ENCODE measurements around the gene C1QC. TPM values are rescaled to one million over a fixed set of nuclear protein-coding genes. Genes with fewer than 3 reads are reported as not detected.

C1QC gene
- total RNA-seq: not detected

GRCh38 chr1:22643381-22643780, at the start of gene C1QC:
TSS of gene C1QC (plus strand) at chr1:22643633. CDS start at chr1:22644024, 391 bp downstream.
- Mint-ChIP-seq H3K9me3 (no peaks in the 10 kb centered on the region), H3K4me1 (ENCODE audit: low read depth in 2 of 2) (no peaks in the 10 kb centered on the region), H3K4me3 (no peak within 1 kb of the TSS), H3K27me3 (peaks cover 8 to 9% of the 10 kb centered on the region in 2 donors), H3K27ac (no peak within 1 kb of the TSS), H3K36me3 (no peaks in the 10 kb centered on the region)
- DNase-seq (ENCODE audit: low spot score) (no peak), ATAC-seq (no peak)

GRCh38 chr1:22594396-22594795, 49.0 kb upstream of the C1QC start:
- no peaks in the 10 kb centered on the region for H3K36me3 Mint-ChIP-seq

GRCh38 chr1:22595108-22595507, 48.3 kb upstream of the C1QC start:
- no peaks in the 10 kb centered on the region for H3K4me1 Mint-ChIP-seq (ENCODE audit: low read depth in 2 of 2)
- H3K36me3 Mint-ChIP-seq: no peaks in the 10 kb centered on the region
- H3K27me3 Mint-ChIP-seq: peaks cover 21 to 28% of the 10 kb centered on the region in 2 donors
- H3K27ac Mint-ChIP-seq: no peak overlapping the region
- no peak overlapping the region for H3K4me3 Mint-ChIP-seq
- DNase-seq (ENCODE audit: low spot score): no peak
- ATAC-seq: no peak
- no peaks in the 10 kb centered on the region for H3K9me3 Mint-ChIP-seq

More at GRCh38 chr1:22594396-22594795, 49.0 kb upstream of the C1QC start:
- no peaks in the 10 kb centered on the region for H3K4me1 Mint-ChIP-seq (ENCODE audit: low read depth in 2 of 2)
- ATAC-seq: no peak
- no peak for DNase-seq (ENCODE audit: low spot score)
- peaks cover 24 to 31% of the 10 kb centered on the region in 2 donors for H3K27me3 Mint-ChIP-seq
- H3K27ac Mint-ChIP-seq: no peak overlapping the region
- H3K4me3 Mint-ChIP-seq: no peak overlapping the region
- H3K9me3 Mint-ChIP-seq: no peaks in the 10 kb centered on the region

GRCh38 chr1:22597301-22597965, 46.0 kb upstream of the C1QC start:
- no peak overlapping the region for H3K4me3 Mint-ChIP-seq
- no peak for DNase-seq (ENCODE audit: low spot score)

GRCh38 chr1:22597996-22598395, 45.4 kb upstream of the C1QC start:
- H3K4me1 Mint-ChIP-seq (ENCODE audit: low read depth in 2 of 2): no peaks in the 10 kb centered on the region

More at GRCh38 chr1:22597301-22597965, 46.0 kb upstream of the C1QC start:
- Mint-ChIP-seq H3K4me1 (ENCODE audit: low read depth in 2 of 2) (no peaks in the 10 kb centered on the region), H3K27me3 (peaks cover 5 to 10% of the 10 kb centered on the region in 2 donors), H3K27ac (no peak overlapping the region), H3K9me3 (no peaks in the 10 kb centered on the region), H3K36me3 (no peaks in the 10 kb centered on the region)
- ATAC-seq: no peak

GRCh38 chr1:22598736-22599135, 44.7 kb upstream of the C1QC start:
- Mint-ChIP-seq H3K36me3 (no peaks in the 10 kb centered on the region), H3K4me3 (no peak overlapping the region), H3K9me3 (no peaks in the 10 kb centered on the region), H3K27ac (no peak overlapping the region), H3K4me1 (ENCODE audit: low read depth in 2 of 2) (no peaks in the 10 kb centered on the region), H3K27me3 (peaks cover 5 to 12% of the 10 kb centered on the region in 2 donors)
- peak; percentile 60 for DNase-seq (ENCODE audit: low spot score)
- no peak for ATAC-seq

More at GRCh38 chr1:22597996-22598395, 45.4 kb upstream of the C1QC start:
- no peak for ATAC-seq
- DNase-seq (ENCODE audit: low spot score): no peak
- Mint-ChIP-seq H3K27ac (no peak overlapping the region), H3K27me3 (peaks cover 5 to 8% of the 10 kb centered on the region in 2 donors), H3K36me3 (no peaks in the 10 kb centered on the region), H3K4me3 (no peak overlapping the region), H3K9me3 (no peaks in the 10 kb centered on the region)

DNA sequence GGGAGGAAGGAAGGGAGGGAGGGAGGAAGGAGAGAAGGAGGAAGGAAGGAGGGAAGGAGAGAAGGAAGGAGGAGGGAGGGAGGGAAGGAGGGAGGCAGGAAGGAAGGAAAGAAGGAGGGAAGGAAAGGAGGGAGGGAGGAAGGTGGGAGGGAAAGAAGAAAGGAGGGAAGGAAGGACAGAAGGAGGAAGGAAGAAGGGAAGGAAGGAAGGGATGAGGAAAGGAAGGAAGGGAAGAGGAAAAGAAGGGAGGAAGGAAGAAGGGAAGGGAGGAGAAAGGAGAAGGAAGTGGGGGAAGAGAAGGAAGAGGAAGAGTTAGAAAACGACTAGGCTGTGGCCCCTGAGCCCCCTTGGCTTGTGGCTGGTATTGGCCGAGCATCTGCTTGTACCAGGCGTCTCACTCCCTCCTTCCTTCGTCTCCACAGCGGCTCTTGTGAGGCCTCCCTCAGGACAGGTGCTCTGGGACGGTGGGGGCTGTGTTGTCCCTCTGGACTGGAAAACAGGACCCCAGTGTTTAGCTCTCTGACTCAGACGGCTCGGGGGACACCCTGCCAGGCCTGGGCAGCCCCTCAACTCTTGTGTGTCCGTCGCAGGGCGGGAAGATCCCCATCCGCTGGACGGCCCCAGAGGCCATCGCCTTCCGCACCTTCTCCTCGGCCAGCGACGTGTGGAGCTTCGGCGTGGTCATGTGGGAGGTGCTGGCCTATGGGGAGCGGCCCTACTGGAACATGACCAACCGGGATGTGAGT, 43.2 kb upstream of the C1QC start:
- Mint-ChIP-seq H3K4me3 (no peak overlapping the region), H3K27ac (no peak overlapping the region), H3K36me3 (no peaks in the 10 kb centered on the region), H3K4me1 (ENCODE audit: low read depth in 2 of 2) (no peaks in the 10 kb centered on the region), H3K9me3 (no peaks in the 10 kb centered on the region), H3K27me3 (peaks cover 14 to 17% of the 10 kb centered on the region in 2 donors)
- DNase-seq (ENCODE audit: low spot score) (no peak), ATAC-seq (peak; percentile 3 to 13)

- no peaks in the 10 kb centered on the region for H3K4me1 Mint-ChIP-seq (ENCODE audit: low read depth in 2 of 2)
Observed at GRCh38 chr1:22600817-22601605, 42.4 kb upstream of the C1QC start.

DNA sequence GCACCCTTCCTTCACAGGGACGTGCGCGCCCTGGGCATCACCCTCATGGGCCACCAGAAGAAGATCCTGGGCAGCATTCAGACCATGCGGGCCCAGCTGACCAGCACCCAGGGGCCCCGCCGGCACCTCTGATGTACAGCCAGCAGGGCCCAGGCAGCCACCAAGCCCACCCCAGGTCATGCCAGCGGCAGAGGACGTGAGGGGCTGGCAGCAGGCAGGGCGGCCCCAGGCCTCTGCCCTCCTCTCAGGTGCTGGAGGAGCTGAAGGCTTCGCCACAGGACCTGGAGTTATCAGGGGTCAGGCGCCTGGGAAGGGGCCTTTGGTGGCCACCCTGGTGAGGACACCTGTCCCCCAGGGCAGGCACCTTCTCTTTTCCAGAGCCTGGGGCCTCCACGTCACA, 41.8 kb upstream of the C1QC start:
- H3K9me3 Mint-ChIP-seq: no peaks in the 10 kb centered on the region
- no peak overlapping the region for H3K27ac Mint-ChIP-seq
- ATAC-seq (peak in 1 of 2 donors; percentile 22), DNase-seq (ENCODE audit: low spot score) (peak; percentile 54)
- H3K4me3 Mint-ChIP-seq: no peak overlapping the region
- H3K36me3 Mint-ChIP-seq: no peaks in the 10 kb centered on the region
- H3K27me3 Mint-ChIP-seq: peaks cover 18 to 23% of the 10 kb centered on the region in 2 donors
- no peaks in the 10 kb centered on the region for H3K4me1 Mint-ChIP-seq (ENCODE audit: low read depth in 2 of 2)

More at GRCh38 chr1:22600817-22601605, 42.4 kb upstream of the C1QC start:
- no peaks in the 10 kb centered on the region for H3K36me3 Mint-ChIP-seq
- no peak overlapping the region for H3K4me3 Mint-ChIP-seq
- peak in 1 of 2 donors; percentile 22 for ATAC-seq
- no peak overlapping the region for H3K27ac Mint-ChIP-seq
- peaks cover 17 to 18% of the 10 kb centered on the region in 2 donors for H3K27me3 Mint-ChIP-seq
- H3K9me3 Mint-ChIP-seq: no peaks in the 10 kb centered on the region
- peak; percentile 53 for DNase-seq (ENCODE audit: low spot score)

DNA sequence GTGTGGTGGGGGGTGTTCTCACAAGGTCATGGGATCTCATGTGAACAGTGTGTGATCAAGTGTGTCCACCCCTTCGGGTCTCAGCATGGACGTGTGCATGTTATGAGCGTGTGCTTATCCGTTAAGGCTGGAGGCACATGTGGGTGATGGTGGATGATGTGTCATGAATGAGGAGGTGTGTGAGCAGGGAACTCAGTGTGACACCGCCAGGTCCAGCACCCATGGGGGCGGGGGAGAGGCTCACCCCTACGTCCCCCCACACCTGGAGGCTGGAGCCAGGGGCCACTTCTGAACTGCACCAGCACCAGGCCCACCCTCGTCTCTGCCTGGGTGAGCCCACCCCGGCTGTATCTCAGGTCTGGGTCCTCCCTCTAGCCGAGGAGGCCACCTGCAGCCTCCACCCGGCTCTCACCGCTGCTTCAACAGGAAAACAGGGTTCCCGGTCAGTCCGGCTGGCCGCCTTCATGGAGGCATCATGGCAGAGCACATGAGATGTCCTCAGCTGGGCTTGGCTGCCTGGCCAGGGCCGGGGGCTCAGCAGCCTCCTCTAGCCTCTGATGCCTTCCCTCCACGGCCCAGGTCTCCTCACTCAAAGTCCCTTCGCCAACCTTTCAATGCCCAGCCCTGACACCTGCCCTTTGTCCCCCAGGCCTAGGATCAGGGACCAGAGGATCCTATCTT, 41.2 kb upstream of the C1QC start:
- Mint-ChIP-seq H3K36me3 (no peaks in the 10 kb centered on the region), H3K27ac (no peak overlapping the region), H3K4me1 (ENCODE audit: low read depth in 2 of 2) (no peaks in the 10 kb centered on the region), H3K4me3 (no peak overlapping the region), H3K27me3 (peaks cover 16 to 29% of the 10 kb centered on the region in 2 donors), H3K9me3 (no peaks in the 10 kb centered on the region)
- ATAC-seq (no peak), DNase-seq (ENCODE audit: low spot score) (peak; percentile 58)

DNA sequence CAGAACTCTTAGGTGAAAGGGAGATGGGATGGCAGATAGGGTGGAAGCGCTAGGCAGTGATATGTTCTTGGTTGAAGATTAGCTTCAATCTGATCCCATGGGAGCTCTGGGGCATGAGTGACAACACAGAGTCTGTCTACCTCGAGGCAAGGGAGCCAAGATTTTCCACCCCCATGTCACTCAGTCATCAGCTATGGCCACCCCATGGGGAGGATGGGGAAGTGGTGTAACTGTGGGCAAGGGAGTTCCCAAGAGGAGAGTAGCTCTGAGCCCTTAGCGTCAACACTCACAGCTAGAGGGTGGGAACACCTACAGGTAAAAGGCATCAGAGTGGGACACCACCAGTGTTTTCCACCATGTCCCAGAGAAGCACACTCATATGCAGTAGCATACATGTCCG, 37.3 kb upstream of the C1QC start:
- no peak overlapping the region for H3K27ac Mint-ChIP-seq
- H3K9me3 Mint-ChIP-seq: no peaks in the 10 kb centered on the region
- no peaks in the 10 kb centered on the region for H3K36me3 Mint-ChIP-seq
- H3K4me3 Mint-ChIP-seq: no peak overlapping the region
- DNase-seq (ENCODE audit: low spot score): no peak
- ATAC-seq: no peak
- H3K4me1 Mint-ChIP-seq (ENCODE audit: low read depth in 2 of 2): no peaks in the 10 kb centered on the region
- peaks cover 34 to 58% of the 10 kb centered on the region in 2 donors for H3K27me3 Mint-ChIP-seq

DNA sequence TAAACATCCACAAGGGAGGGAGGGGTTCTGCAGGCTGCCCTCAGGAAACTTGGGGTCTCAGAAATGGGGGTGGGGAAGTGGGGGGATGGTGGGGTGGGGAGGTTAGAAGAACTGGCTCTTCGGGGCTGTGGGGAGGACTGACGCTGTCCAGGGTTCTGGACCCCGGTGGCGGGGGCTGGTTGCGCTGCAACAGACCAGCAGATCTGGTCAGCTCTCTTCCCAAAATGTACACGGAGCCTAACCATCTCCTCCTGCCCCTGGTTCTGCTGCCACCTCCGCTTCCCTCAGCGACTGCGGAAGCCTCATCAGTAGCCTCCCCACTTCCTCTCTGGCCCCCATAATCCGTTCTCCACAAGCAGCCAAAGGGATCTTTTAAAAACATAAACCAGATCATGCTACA, 36.3 kb upstream of the C1QC start:
- H3K27me3 Mint-ChIP-seq: peaks cover 36 to 58% of the 10 kb centered on the region in 2 donors

GRCh38 chr1:22608361-22608760, 35.1 kb upstream of the C1QC start:
- peaks cover 34 to 58% of the 10 kb centered on the region in 2 donors for H3K27me3 Mint-ChIP-seq
- H3K4me1 Mint-ChIP-seq (ENCODE audit: low read depth in 2 of 2): no peaks in the 10 kb centered on the region
- ATAC-seq (no peak), DNase-seq (ENCODE audit: low spot score) (peak; percentile 1)
- no peaks in the 10 kb centered on the region for H3K36me3 Mint-ChIP-seq
- no peaks in the 10 kb centered on the region for H3K9me3 Mint-ChIP-seq
- H3K27ac Mint-ChIP-seq: no peak overlapping the region
- no peak overlapping the region for H3K4me3 Mint-ChIP-seq

More for the DNA sequence above, 36.3 kb upstream of the C1QC start:
- DNase-seq (ENCODE audit: low spot score) (peak; percentile 0), ATAC-seq (no peak)
- no peaks in the 10 kb centered on the region for H3K4me1 Mint-ChIP-seq (ENCODE audit: low read depth in 2 of 2)
- no peak overlapping the region for H3K4me3 Mint-ChIP-seq
- H3K9me3 Mint-ChIP-seq: no peaks in the 10 kb centered on the region
- H3K36me3 Mint-ChIP-seq: no peaks in the 10 kb centered on the region
- H3K27ac Mint-ChIP-seq: no peak overlapping the region
